K562 treated with DMSO at 1 percent for 24 hours (cell line): ENCODE measurements around the gene OR2Y1. TPM values are rescaled to one million over a fixed set of nuclear protein-coding genes. Genes with fewer than 3 reads are reported as not detected.

Experiments used
- total RNA-seq: library from RNA; unstranded; fragments of 300-600 nt; gene quantifications from 2 replicates; pipeline ENCODE4 v1.2.3, GENCODE V29; 2022; ENCODE audit warnings: low read depth; ENCODE audit not compliant: insufficient read depth

The OR2Y1 gene, protein sequence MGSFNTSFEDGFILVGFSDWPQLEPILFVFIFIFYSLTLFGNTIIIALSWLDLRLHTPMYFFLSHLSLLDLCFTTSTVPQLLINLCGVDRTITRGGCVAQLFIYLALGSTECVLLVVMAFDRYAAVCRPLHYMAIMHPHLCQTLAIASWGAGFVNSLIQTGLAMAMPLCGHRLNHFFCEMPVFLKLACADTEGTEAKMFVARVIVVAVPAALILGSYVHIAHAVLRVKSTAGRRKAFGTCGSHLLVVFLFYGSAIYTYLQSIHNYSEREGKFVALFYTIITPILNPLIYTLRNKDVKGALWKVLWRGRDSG
- not detected in 2 replicates for total RNA-seq

DNA sequence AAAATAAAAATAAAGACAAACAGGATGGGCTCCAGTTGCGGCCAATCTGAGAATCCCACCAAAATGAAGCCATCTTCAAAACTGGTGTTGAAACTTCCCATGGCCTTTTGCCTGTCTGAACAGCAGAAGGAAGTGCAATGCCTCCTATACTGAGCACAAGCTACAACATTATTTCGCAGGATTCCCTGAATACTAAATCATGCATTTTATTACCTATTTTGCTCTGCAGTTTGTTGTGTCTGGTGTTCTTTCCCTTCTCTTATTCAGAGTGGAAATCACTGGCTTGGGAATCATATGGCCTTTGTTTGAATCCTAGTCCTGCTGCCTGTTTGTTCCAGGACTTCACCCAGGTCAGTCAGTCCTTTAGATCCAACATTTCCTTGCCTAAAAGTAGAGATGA lies at the start of gene OR2Y1:
Gene OR2Y1, minus strand, starts transcription at position 101 of the 400 bp plus-strand sequence. Its CDS starts 0 bp downstream, at position 101.

Other genes with a start within 250 kb of the OR2Y1 start
- 8.2 and 10.7 TPM in 2 replicates for gene CNOT6, start 245.7 kb downstream of the OR2Y1 start, total RNA-seq
- gene SCGB3A1, start 148.6 kb downstream of the OR2Y1 start, total RNA-seq: not detected in 2 replicates
- 1.3 and 1.5 TPM in 2 replicates for gene FLT4, start 90.5 kb downstream of the OR2Y1 start, total RNA-seq
- gene MGAT1, start 62.7 kb upstream of the OR2Y1 start, total RNA-seq: 160 and 162 TPM in 2 replicates
- gene ZFP62, start 121.2 kb upstream of the OR2Y1 start, total RNA-seq: 8.3 and 10.7 TPM in 2 replicates
- gene BTNL8, start 159.1 kb upstream of the OR2Y1 start, total RNA-seq: 0.29 TPM in 1 of 2 replicates, not detected in the other
- gene BTNL3, start 248.8 kb upstream of the OR2Y1 start, total RNA-seq: 0.31 and 0.34 TPM in 2 replicates